Activated CD8-positive, alpha-beta T cell treated with anti-CD3 and anti-CD28 coated beads for 36 hours (primary cell): ENCODE data around the gene PDCL2. TPM values are rescaled to one million over a fixed set of nuclear protein-coding genes. Genes with fewer than 3 reads are reported as not detected.

Experiments
- ATAC-seq: fragments of 200-7000 bp; cut with Tn5 transposase; one replicate; pipeline ENCODE4 v1.10.0; 2021; ENCODE audit warnings: mild to moderate bottlenecking, moderate library complexity
- CTCF ChIA-PET: fragments of 350-600 bp; sonication (Branson Sonifier 250); formaldehyde crosslinking; loops from one replicate; lab custom pipeline; 2021; ENCODE audit warnings: antibody characterized with exemption; lab: Charles Lee
- POLR2A ChIA-PET: fragments of 350-600 bp; sonication (Branson Sonifier 250); formaldehyde crosslinking; loops from one replicate; lab custom pipeline; 2021; ENCODE audit warnings: antibody characterized with exemption; lab: Charles Lee
- DNase-seq: peaks from one replicate; pipeline ENCODE4 v3.0.0-alpha.2; 2020
- H3K27ac Mint-ChIP-seq: one replicate; pipeline ENCODE4 v1.8.0; 2021; ENCODE audit warnings: mild to moderate bottlenecking, mixed read lengths
- H3K27me3 Mint-ChIP-seq: one replicate; pipeline ENCODE4 v1.8.0; 2021; ENCODE audit warnings: mixed read lengths
- H3K36me3 Mint-ChIP-seq: one replicate; pipeline ENCODE4 v1.8.0; 2021; ENCODE audit warnings: low read depth, mixed read lengths
- H3K4me1 Mint-ChIP-seq: one replicate; pipeline ENCODE4 v1.8.0; 2021; ENCODE audit warnings: low read depth, mixed read lengths
- H3K4me3 Mint-ChIP-seq: one replicate; pipeline ENCODE4 v1.8.0; 2021; ENCODE audit warnings: mild to moderate bottlenecking, moderate library complexity, mixed read lengths
- H3K9me3 Mint-ChIP-seq: one replicate; pipeline ENCODE4 v1.8.0; 2021; ENCODE audit warnings: mixed read lengths
- intact Hi-C: fragments of 100-400 bp; cut with micrococcal nuclease; formaldehyde crosslinking; loops from one replicate; pipeline ENCODE4 v1.10.0; 2022
- total RNA-seq, 2 experiments: library from RNA; stranded (reverse); gene quantifications; one replicate each; pipeline ENCODE4 v1.2.3, GENCODE V29; 2021
- TF ChIP-seq, protein P1 (sequence below): fragments of 200-600 bp; IDR thresholded peaks from one replicate; pipeline ENCODE4 v1.8.0; 2022; ENCODE audit warnings: antibody characterized with exemption, mild to moderate bottlenecking

The PDCL2 gene
- total RNA-seq, 2 experiments from 2014 or later, result not detected

- H3K36me3 Mint-ChIP-seq, result peaks cover 9% of the 10 kb centered on the region
- CTCF ChIA-PET, result no interaction called here
- no peak for ATAC-seq
- POLR2A ChIA-PET, result no interaction called here
- intact Hi-C loops, result no loop called here
- peaks cover 5% of the 10 kb centered on the region for H3K9me3 Mint-ChIP-seq
- DNase-seq, result no peak
- H3K4me1 Mint-ChIP-seq, result peaks cover 23% of the 10 kb centered on the region
- TF ChIP-seq, protein P1, sequence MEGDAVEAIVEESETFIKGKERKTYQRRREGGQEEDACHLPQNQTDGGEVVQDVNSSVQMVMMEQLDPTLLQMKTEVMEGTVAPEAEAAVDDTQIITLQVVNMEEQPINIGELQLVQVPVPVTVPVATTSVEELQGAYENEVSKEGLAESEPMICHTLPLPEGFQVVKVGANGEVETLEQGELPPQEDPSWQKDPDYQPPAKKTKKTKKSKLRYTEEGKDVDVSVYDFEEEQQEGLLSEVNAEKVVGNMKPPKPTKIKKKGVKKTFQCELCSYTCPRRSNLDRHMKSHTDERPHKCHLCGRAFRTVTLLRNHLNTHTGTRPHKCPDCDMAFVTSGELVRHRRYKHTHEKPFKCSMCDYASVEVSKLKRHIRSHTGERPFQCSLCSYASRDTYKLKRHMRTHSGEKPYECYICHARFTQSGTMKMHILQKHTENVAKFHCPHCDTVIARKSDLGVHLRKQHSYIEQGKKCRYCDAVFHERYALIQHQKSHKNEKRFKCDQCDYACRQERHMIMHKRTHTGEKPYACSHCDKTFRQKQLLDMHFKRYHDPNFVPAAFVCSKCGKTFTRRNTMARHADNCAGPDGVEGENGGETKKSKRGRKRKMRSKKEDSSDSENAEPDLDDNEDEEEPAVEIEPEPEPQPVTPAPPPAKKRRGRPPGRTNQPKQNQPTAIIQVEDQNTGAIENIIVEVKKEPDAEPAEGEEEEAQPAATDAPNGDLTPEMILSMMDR, result no peak
- no peak overlapping the region for H3K4me3 Mint-ChIP-seq
- H3K27me3 Mint-ChIP-seq, result no peaks in the 10 kb centered on the region
- H3K27ac Mint-ChIP-seq, result no peak overlapping the region
Measured at GRCh38 chr4:55512922-55513571, 79.0 kb downstream of the PDCL2 start.

DNA sequence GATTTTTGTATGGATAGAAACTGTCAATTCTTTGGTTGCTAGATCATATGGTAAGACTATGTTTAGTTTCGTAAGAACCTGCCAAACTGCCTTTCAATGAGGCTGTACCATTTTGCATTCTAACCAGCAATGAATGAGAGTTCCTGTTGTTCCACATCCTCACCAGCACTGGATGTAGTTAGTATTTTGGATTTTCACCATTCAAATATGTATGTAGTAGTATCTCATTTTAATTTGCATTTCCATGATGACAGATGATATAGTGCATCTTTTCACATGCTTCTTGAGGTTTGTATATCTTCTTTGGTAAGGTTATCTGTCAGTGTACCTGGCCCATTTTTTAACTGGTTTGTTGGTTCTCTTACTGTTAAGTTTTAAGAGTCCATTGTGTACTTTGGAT lies 80.0 kb downstream of the PDCL2 start:
- ChIA-PET POLR2A (no interaction called here), CTCF (no interaction called here)
- Mint-ChIP-seq H3K4me1 (peaks cover 19% of the 10 kb centered on the region), H3K36me3 (peaks cover 9% of the 10 kb centered on the region), H3K4me3 (no peak overlapping the region), H3K27me3 (no peaks in the 10 kb centered on the region), H3K27ac (no peak overlapping the region), H3K9me3 (peaks cover 5% of the 10 kb centered on the region)
- intact Hi-C loops, result no loop called here
- no peak for DNase-seq
- ATAC-seq, result no peak
- TF ChIP-seq, protein P1, result no peak

GRCh38 chr4:55510685-55511084 lies 81.4 kb downstream of the PDCL2 start:
- peaks cover 6% of the 10 kb centered on the region for H3K36me3 Mint-ChIP-seq
- peaks cover 5% of the 10 kb centered on the region for H3K9me3 Mint-ChIP-seq
- intact Hi-C loops, result no loop called here
- no peaks in the 10 kb centered on the region for H3K27me3 Mint-ChIP-seq
- no peak overlapping the region for H3K27ac Mint-ChIP-seq
- ATAC-seq, result peak; percentile 27
- POLR2A ChIA-PET, result no interaction called here
- H3K4me3 Mint-ChIP-seq, result no peak overlapping the region
- CTCF ChIA-PET, result no interaction called here
- TF ChIP-seq, protein P1, result no peak
- DNase-seq, result no peak
- peaks cover 19% of the 10 kb centered on the region for H3K4me1 Mint-ChIP-seq

- peaks cover 19% of the 10 kb centered on the region for H3K4me1 Mint-ChIP-seq
- H3K4me3 Mint-ChIP-seq, result no peak overlapping the region
- TF ChIP-seq, protein P1, result no peak
- ChIA-PET POLR2A (no interaction called here), CTCF (interaction anchor here (1.0 kb wide), 1 partner anchor 45 kb away, joined by 3 read pairs; no protein-coding TSS in a partner anchor)
- H3K27me3 Mint-ChIP-seq, result no peaks in the 10 kb centered on the region
- intact Hi-C loops, result no loop called here
- H3K36me3 Mint-ChIP-seq, result peaks cover 6% of the 10 kb centered on the region
- ATAC-seq, result no peak
- H3K27ac Mint-ChIP-seq, result no peak overlapping the region
- no peak for DNase-seq
- peaks cover 5% of the 10 kb centered on the region for H3K9me3 Mint-ChIP-seq
Measured at GRCh38 chr4:55509266-55509665, 82.8 kb downstream of the PDCL2 start.

DNA sequence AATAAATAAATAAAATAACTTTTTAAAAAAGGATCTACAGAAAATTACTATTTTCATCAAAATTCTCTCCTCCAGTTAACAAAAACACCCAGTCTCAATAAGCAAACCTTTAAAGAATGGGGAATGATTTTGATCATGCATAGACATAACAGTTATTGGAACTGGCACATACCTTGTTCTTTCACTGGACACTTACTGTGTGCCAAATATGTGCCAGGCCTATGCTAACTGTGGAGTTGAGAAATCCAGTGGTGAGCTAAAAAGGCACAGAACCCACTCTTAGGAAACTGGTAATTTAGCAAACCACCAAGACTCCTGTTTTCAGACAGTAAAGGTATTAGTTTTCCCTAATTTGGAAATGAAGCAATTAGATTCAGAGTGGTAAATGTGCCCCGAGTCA lies 84.4 kb downstream of the PDCL2 start:
- H3K27ac Mint-ChIP-seq, result no peak overlapping the region
- H3K36me3 Mint-ChIP-seq, result peaks cover 13% of the 10 kb centered on the region
- H3K4me3 Mint-ChIP-seq, result no peak overlapping the region
- no peaks in the 10 kb centered on the region for H3K27me3 Mint-ChIP-seq
- peaks cover 4% of the 10 kb centered on the region for H3K9me3 Mint-ChIP-seq
- CTCF ChIA-PET, result interaction anchor here (0.6 kb wide), 1 partner anchor 1073 kb away, joined by 4 read pairs; no protein-coding TSS in a partner anchor
- DNase-seq (no peak), ATAC-seq (no peak)
- intact Hi-C loops, result no loop called here
- TF ChIP-seq, protein P1, result no peak
- H3K4me1 Mint-ChIP-seq, result peaks cover 25% of the 10 kb centered on the region
- POLR2A ChIA-PET, result interaction anchor here (0.9 kb wide), 1 partner anchor 22 kb away, joined by 3 read pairs; no protein-coding TSS in a partner anchor
